HCT116 (cell line): ENCODE measurements around the gene SEPTIN12. TPM values are rescaled to one million over a fixed set of nuclear protein-coding genes. Genes with fewer than 3 reads are reported as not detected.

Experiments
- ATAC-seq: fragments of 200-7000 bp; cut with Tn5 transposase; 2 replicates; pipeline ENCODE4 v1.9.1; 2020; ENCODE audit warnings: mild to moderate bottlenecking, moderate library complexity
- BruUV-seq: library from RNA; stranded (reverse); fragments of 400-500 nt; replicated peaks from 2 replicates; lab custom pipeline; 2021; lab: Mats Ljungman, UMichigan
- CTCF ChIA-PET: fragments of 300-600 bp; sonication (Branson Sonifier 250); formaldehyde crosslinking; loops from one replicate; lab custom pipeline; 2021; ENCODE audit warnings: antibody characterized with exemption; lab: Charles Lee
- POLR2A ChIA-PET: fragments of 300-600, 350-600 bp; sonication (Branson Sonifier 250); formaldehyde crosslinking; loops from one replicate; lab custom pipeline; 2021; ENCODE audit warnings: antibody characterized with exemption; lab: Charles Lee
- RAD21 ChIA-PET, 2 experiments: fragments of 300-600 bp; sonication (Branson Sonifier 250); formaldehyde crosslinking; loops; one replicate each; lab custom pipeline; 2023; ENCODE audit warnings: low total read pairs in 2 of 2; ENCODE audit not compliant: uncharacterized antibody in 2 of 2, unreplicated experiment in 2 of 2, low non-redundant PET in 1 of 2; lab: Charles Lee
- DNase-seq: peaks from one replicate; pipeline ENCODE4 v3.0.0-alpha.2; 2010; ENCODE audit warnings: low read depth, low spot score
- H2AFZ ChIP-seq: fragments of 200-600 bp; shearing (Covaris generic), sonication (generic); 2 replicates; pipeline ENCODE4 v1.6.1; 2017; ENCODE audit warnings: low read depth, mixed run types, mixed read lengths, antibody characterized with exemption, low read length; ENCODE audit not compliant: poor library complexity, severe bottlenecking
- H3K27ac ChIP-seq: 2 replicates; pipeline ENCODE4 v1.5.1; 2012; ENCODE audit warnings: low read depth, low read length
- H3K27me3 ChIP-seq: fragments of 200-600 bp; sonication (generic); 2 replicates; pipeline ENCODE4 v1.6.1; 2016; ENCODE audit warnings: mixed run types, low read length, mixed read lengths; ENCODE audit not compliant: insufficient read depth
- H3K36me3 ChIP-seq, 2 experiments: fragments of 200-500 bp in 1 of 2; fragments of 200-600 bp in 1 of 2; sonication (Bioruptor generic) in 1 of 2; sonication (generic) in 1 of 2; 2 replicates each; pipeline versions ENCODE4 v1.5.1 to v1.6.1; 2014 to 2016; ENCODE audit warnings: low read length in 2 of 2, inconsistent platforms in 1 of 2, mixed read lengths in 1 of 2, mixed run types in 1 of 2; ENCODE audit not compliant: insufficient read depth in 2 of 2, control insufficient read depth in 1 of 2
- H3K4me1 ChIP-seq, 2 experiments: fragments of 200-600 bp in 1 of 2; sonication (generic) in 1 of 2; 2 replicates each; pipeline versions ENCODE4 v1.5.1 to v1.6.1; 2012 to 2017; ENCODE audit warnings: low read length in 2 of 2, inconsistent platforms in 1 of 2, mild to moderate bottlenecking in 1 of 2, mixed read lengths in 1 of 2, mixed run types in 1 of 2, moderate library complexity in 1 of 2; ENCODE audit not compliant: insufficient read depth in 2 of 2, control insufficient read depth in 1 of 2
- H3K4me2 ChIP-seq: fragments of 200-600 bp; sonication (generic); 2 replicates; pipeline ENCODE4 v1.6.1; 2017; ENCODE audit warnings: mixed run types, low read length, mixed read lengths
- H3K4me3 ChIP-seq, 2 experiments: fragments of 200-600 bp in 1 of 2; sonication (generic) in 1 of 2; replicated peaks in 1 of 2; 2 replicates each; pipeline ENCODE4 v1.5.1; 2011 to 2016; ENCODE audit warnings: low read length in 2 of 2, control low read depth in 1 of 2, low read depth in 1 of 2, mild to moderate bottlenecking in 1 of 2, mixed read lengths in 1 of 2, mixed run types in 1 of 2
- H3K79me2 ChIP-seq: fragments of 200-600 bp; sonication (generic); 2 replicates; pipeline ENCODE4 v1.6.1; 2017; ENCODE audit warnings: mild to moderate bottlenecking, mixed run types, low read length, moderate library complexity, mixed read lengths; ENCODE audit not compliant: insufficient read depth
- H3K9ac ChIP-seq: fragments of 200-600 bp; sonication (generic); 2 replicates; pipeline ENCODE4 v1.6.1; 2016; ENCODE audit warnings: low read length, mixed read lengths
- H3K9me2 ChIP-seq: fragments of 200-600 bp; sonication (generic), shearing (Covaris generic); 2 replicates; pipeline ENCODE4 v1.6.1; 2017; ENCODE audit warnings: mixed run types, mild to moderate bottlenecking, moderate library complexity; ENCODE audit not compliant: insufficient read depth
- H3K9me3 ChIP-seq, 2 experiments: fragments of 200-500 bp in 1 of 2; fragments of 200-600 bp in 1 of 2; sonication (Bioruptor generic) in 1 of 2; sonication (generic) in 1 of 2; 2 replicates each; pipeline ENCODE4 v1.6.1; 2014 to 2017; ENCODE audit warnings: low read length in 2 of 2, mixed read lengths in 2 of 2, inconsistent platforms in 1 of 2, low read depth in 1 of 2, mild to moderate bottlenecking in 1 of 2, mixed run types in 1 of 2, moderate library complexity in 1 of 2; ENCODE audit not compliant: control insufficient read depth in 1 of 2, insufficient read depth in 1 of 2
- H4K20me1 ChIP-seq: fragments of 200-600 bp; sonication (generic), shearing (Covaris generic); 2 replicates; pipeline ENCODE4 v1.6.1; 2017; ENCODE audit warnings: mixed run types, mild to moderate bottlenecking, moderate library complexity; ENCODE audit not compliant: insufficient read depth
- ELF1 ChIP-seq: IDR thresholded peaks from 2 replicates; pipeline ENCODE4 v1.6.1; 2012; ENCODE audit warnings: low read depth, borderline replicate concordance
- JUND ChIP-seq: IDR thresholded peaks from 2 replicates; pipeline ENCODE4 v1.6.1; 2012
- TCF7L2 ChIP-seq: IDR thresholded peaks from 2 replicates; pipeline ENCODE4 v1.7.0; 2011; ENCODE audit warnings: borderline replicate concordance, inconsistent platforms; ENCODE audit not compliant: insufficient read depth, insufficient read length; ENCODE audit errors: extremely low read depth
- ZNF274 ChIP-seq: fragments of 200-500 bp; sonication (Bioruptor generic); IDR thresholded peaks from 2 replicates; pipeline ENCODE4 v1.6.1; 2014; ENCODE audit warnings: mild to moderate bottlenecking, low read depth, low read length, inconsistent platforms
- intact Hi-C: fragments of 100-400 bp; cut with micrococcal nuclease; formaldehyde crosslinking; loops from 2 replicates; pipeline ENCODE4 v1.10.0; 2022
- total RNA-seq: library from RNA; stranded (reverse); gene quantifications from one replicate; pipeline ENCODE4 v1.2.1, GENCODE V29; 2021; ENCODE audit not compliant: unreplicated experiment

The SEPTIN12 gene
- total RNA-seq, 1 experiment from 2014 or later: not detected

DNA sequence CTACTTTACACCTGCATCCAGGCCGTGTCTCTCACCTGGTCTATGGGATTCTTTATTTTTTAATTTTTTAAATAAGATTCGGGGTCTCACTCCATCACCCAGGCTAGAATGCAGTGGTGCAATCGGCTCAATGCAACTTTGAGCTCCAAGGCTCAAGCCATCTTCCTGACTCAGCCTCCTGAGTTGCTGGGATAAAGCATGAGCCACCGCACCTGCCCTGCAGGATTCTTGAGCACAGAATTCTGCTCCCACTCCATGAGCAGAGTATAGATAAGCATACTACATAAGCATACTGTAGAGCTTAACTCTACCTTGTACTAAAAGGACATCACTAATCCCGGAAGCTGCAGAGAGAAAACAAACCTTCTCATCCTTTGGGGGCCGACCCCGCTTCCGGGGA is 43.5 kb upstream of the SEPTIN12 start:
- RAD21 ChIA-PET: no interaction called here
- no peak for ATAC-seq
- peaks cover 57 to 59% of the 10 kb centered on the region in 2 experiments for H3K36me3 ChIP-seq

DNA sequence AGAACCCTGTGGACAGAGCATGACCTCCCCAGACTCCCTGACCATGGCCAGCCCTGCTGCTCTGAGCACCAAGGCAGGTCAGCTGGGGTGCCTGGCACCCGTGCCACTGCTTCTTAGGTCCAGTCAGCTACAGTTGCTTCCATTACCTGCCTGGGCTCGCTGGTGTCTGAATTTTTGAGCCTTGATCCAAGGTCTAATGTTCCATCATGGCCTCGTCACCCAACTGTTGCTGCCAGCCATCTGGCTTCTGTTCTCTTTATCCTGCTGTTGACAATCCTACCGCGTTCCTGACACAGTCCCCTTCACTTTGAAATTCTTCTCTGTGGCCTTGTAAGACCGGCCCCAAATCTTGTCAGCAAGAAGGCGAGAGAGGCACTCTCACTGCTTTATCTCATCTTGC is 42.3 kb upstream of the SEPTIN12 start:
- intact Hi-C loops: no loop called here
- H3K9me2 ChIP-seq: no peaks in the 10 kb centered on the region
- peaks cover 17% of the 10 kb centered on the region for H3K79me2 ChIP-seq
- no peak overlapping the region for H3K4me2 ChIP-seq
- BruUV-seq: no TSS peak
- ATAC-seq (no peak), DNase-seq (no peak)
- no peaks in the 10 kb centered on the region for H3K27me3 ChIP-seq
- H2AFZ ChIP-seq: no peak overlapping the region
- no peak overlapping the region for H3K9ac ChIP-seq
- TF ChIP-seq JUND: no peak
- H3K36me3 ChIP-seq: peaks cover 58 to 62% of the 10 kb centered on the region in 2 experiments
- ChIA-PET POLR2A (no interaction called here), RAD21 (no interaction called here), CTCF (interaction anchor here (0.7 kb wide), 1 partner anchor 23 kb away, joined by 3 read pairs; no protein-coding TSS in a partner anchor)
- no peak overlapping the region for H3K4me3 ChIP-seq
- H3K4me1 ChIP-seq: no peaks in the 10 kb centered on the region
- no peaks in the 10 kb centered on the region for H4K20me1 ChIP-seq
- no peak overlapping the region for H3K27ac ChIP-seq
- H3K9me3 ChIP-seq: no peaks in the 10 kb centered on the region

More for the DNA sequence above, 43.5 kb upstream of the SEPTIN12 start:
- Histone ChIP-seq H3K27me3 (no peaks in the 10 kb centered on the region), H3K9me3 (no peaks in the 10 kb centered on the region), H3K9ac (no peak overlapping the region), H3K4me1 (no peaks in the 10 kb centered on the region), H3K4me2 (no peak overlapping the region), H3K79me2 (peaks cover 19% of the 10 kb centered on the region), H3K4me3 (no peak overlapping the region), H4K20me1 (no peaks in the 10 kb centered on the region), H3K9me2 (no peaks in the 10 kb centered on the region), H3K27ac (no peak overlapping the region), H2AFZ (no peak overlapping the region)
- no peak for DNase-seq
- ChIA-PET POLR2A (no interaction called here), CTCF (no interaction called here)
- no peak for TF ChIP-seq TCF7L2
- no peak for TF ChIP-seq ELF1
- TF ChIP-seq ZNF274: no peak
- intact Hi-C loops: no loop called here
- BruUV-seq: no TSS peak
